Calu3 (cell line): ENCODE measurements around the gene NACA2. TPM values are rescaled to one million over a fixed set of nuclear protein-coding genes. Genes with fewer than 3 reads are reported as not detected.
"Not testable (repeated sequence)": the region's sequence is repeated elsewhere in the genome, so short reads cannot be mapped to it uniquely, and the experiment has no call there.

ENCODE experiments used
- BruUV-seq: library from RNA; stranded (reverse); fragments of 400-500 nt; replicated peaks from 2 replicates; lab custom pipeline; 2021; lab: Mats Ljungman, UMichigan
- CTCF ChIA-PET: fragments of 300-600 bp; sonication (Branson Sonifier 250); formaldehyde crosslinking; loops from one replicate; lab custom pipeline; 2022; ENCODE audit warnings: antibody characterized with exemption; lab: Charles Lee
- DNase-seq: peaks from one replicate; pipeline ENCODE4 v3.0.0; 2022
- H3K27ac Mint-ChIP-seq: one replicate; pipeline ENCODE4 v1.8.0; 2022; ENCODE audit warnings: mixed read lengths; ENCODE audit not compliant: unreplicated experiment
- H3K27me3 Mint-ChIP-seq: one replicate; pipeline ENCODE4 v1.8.0; 2022; ENCODE audit warnings: mixed read lengths; ENCODE audit not compliant: unreplicated experiment
- H3K36me3 Mint-ChIP-seq: one replicate; pipeline ENCODE4 v1.8.0; 2022; ENCODE audit warnings: mild to moderate bottlenecking, moderate library complexity, mixed read lengths; ENCODE audit not compliant: insufficient read depth, unreplicated experiment
- H3K4me1 Mint-ChIP-seq: one replicate; pipeline ENCODE4 v1.8.0; 2022; ENCODE audit warnings: mild to moderate bottlenecking, low read depth, mixed read lengths; ENCODE audit not compliant: unreplicated experiment
- H3K4me3 Mint-ChIP-seq: one replicate; pipeline ENCODE4 v1.8.0; 2022; ENCODE audit warnings: mild to moderate bottlenecking, low read depth, moderate library complexity, mixed read lengths; ENCODE audit not compliant: unreplicated experiment
- H3K9me3 Mint-ChIP-seq: one replicate; pipeline ENCODE4 v1.8.0; 2022; ENCODE audit warnings: low read depth, mixed read lengths; ENCODE audit not compliant: unreplicated experiment
- intact Hi-C: fragments of 100-400 bp; cut with micrococcal nuclease; formaldehyde crosslinking; loops from one replicate; pipeline ENCODE4 v1.10.0; 2022; ENCODE audit not compliant: unreplicated experiment
- total RNA-seq: library from RNA; stranded (reverse); gene quantifications from 2 replicates; pipeline ENCODE4 v1.2.3, GENCODE V29; 2022
- TF ChIP-seq, protein P1 (sequence below): fragments of 200-600 bp; IDR thresholded peaks from one replicate; pipeline ENCODE4 v1.8.0; 2022; ENCODE audit warnings: antibody characterized with exemption; ENCODE audit not compliant: unreplicated experiment

NACA2 gene
- total RNA-seq, 1 experiment from 2014 or later = not detected

DNA sequence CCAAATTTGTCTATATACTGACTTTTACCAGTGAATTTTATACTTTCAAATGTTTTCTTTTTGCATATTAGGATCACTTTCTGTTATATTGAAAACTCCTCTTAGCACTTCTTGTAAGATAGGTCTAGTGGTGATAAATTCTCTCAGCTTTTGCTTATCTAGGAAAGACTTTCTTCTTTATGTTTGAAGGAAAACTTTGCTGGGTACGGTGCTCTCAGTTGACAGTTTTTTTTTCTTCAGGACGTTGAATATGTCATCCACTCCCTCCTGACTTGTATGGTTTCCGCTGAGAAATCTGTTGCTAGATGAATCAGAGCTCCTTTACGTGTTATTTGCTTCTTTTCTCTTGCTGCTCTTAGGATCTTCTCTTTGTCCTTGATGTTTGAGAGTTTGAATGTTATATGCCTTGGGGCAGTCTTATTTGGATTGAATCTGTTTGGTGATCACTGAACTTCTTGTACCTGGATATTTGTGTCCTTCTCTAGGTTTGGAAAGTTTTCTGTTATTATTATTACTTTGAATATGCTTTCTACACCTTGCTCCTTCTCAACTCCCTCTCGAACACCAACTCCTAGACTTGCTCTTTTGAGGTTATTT lies 44.0 kb upstream of the NACA2 start:
- TF ChIP-seq, protein P1, sequence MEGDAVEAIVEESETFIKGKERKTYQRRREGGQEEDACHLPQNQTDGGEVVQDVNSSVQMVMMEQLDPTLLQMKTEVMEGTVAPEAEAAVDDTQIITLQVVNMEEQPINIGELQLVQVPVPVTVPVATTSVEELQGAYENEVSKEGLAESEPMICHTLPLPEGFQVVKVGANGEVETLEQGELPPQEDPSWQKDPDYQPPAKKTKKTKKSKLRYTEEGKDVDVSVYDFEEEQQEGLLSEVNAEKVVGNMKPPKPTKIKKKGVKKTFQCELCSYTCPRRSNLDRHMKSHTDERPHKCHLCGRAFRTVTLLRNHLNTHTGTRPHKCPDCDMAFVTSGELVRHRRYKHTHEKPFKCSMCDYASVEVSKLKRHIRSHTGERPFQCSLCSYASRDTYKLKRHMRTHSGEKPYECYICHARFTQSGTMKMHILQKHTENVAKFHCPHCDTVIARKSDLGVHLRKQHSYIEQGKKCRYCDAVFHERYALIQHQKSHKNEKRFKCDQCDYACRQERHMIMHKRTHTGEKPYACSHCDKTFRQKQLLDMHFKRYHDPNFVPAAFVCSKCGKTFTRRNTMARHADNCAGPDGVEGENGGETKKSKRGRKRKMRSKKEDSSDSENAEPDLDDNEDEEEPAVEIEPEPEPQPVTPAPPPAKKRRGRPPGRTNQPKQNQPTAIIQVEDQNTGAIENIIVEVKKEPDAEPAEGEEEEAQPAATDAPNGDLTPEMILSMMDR = no peak
- no TSS peak for BruUV-seq
- Mint-ChIP-seq H3K36me3 (no peaks in the 10 kb centered on the region), H3K4me3 (no peak overlapping the region), H3K9me3 (no peaks in the 10 kb centered on the region), H3K4me1 (no peaks in the 10 kb centered on the region), H3K27me3 (no peaks in the 10 kb centered on the region), H3K27ac (no peak overlapping the region)
- DNase-seq = no peak
- CTCF ChIA-PET = interaction anchor here (0.5 to 0.6 kb wide), 2 partner anchors 87 to 403 kb away, joined by 5 to 7 read pairs; no protein-coding TSS in a partner anchor
- intact Hi-C loops = no loop called here

DNA sequence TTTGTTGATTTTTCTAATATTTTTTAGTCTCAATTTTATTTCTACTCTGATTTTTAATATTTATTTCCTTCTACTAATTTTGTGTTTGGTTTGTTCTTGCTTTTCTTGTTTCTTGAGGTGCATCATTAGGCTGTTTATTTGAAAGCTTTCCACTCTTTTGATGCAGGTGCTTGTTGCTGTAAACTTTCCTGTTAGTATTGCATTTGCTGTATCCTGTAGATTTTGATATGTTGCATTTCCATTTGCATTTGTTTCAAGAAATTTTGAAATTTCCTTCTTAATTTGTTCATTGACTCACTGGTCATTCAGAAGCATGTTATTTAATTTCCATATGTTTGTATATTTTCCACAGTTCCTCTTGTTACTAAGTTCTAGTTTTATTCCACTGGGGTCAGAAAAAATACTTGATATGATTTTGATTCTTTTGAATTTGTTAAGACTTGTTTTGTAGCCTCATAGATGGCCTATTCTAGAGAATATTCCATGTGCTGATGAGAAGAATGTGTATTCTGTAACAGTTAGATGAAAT lies 43.1 kb upstream of the NACA2 start:
- TF ChIP-seq, protein P1 = no peak
- no peaks in the 10 kb centered on the region for H3K36me3 Mint-ChIP-seq
- BruUV-seq = no TSS peak
- no peaks in the 10 kb centered on the region for H3K9me3 Mint-ChIP-seq
- intact Hi-C loops = no loop called here
- no peak overlapping the region for H3K4me3 Mint-ChIP-seq
- DNase-seq = no peak
- no peaks in the 10 kb centered on the region for H3K4me1 Mint-ChIP-seq
- CTCF ChIA-PET = interaction anchor here (0.6 kb wide), 1 partner anchor 403 kb away, joined by 6 read pairs; no protein-coding TSS in a partner anchor
- H3K27me3 Mint-ChIP-seq = no peaks in the 10 kb centered on the region
- no peak overlapping the region for H3K27ac Mint-ChIP-seq

DNA sequence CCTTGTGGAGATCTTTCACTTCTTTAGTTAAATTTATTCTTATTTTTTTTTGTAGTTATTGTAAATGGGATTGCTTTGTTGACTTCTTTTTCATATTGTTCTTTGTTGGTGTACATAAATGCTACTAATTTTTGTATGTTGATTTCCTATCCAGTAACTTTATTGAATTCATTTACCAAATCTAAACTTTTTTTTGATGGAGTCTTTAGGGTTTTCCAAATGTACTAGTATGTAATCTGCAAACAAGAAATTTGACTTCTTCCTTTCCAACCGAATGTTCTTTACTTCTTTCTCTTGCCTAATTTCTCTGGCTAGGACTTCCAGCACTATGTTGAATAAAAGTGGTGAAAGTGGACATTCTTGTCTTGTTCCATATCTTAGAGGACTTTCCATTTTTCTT lies 41.8 kb upstream of the NACA2 start:
- TF ChIP-seq, protein P1 = no peak
- H3K36me3 Mint-ChIP-seq = no peaks in the 10 kb centered on the region
- DNase-seq = no peak
- H3K4me1 Mint-ChIP-seq = no peaks in the 10 kb centered on the region
- intact Hi-C loops = no loop called here
- no peaks in the 10 kb centered on the region for H3K9me3 Mint-ChIP-seq
- no peak overlapping the region for H3K27ac Mint-ChIP-seq
- H3K4me3 Mint-ChIP-seq = no peak overlapping the region
- CTCF ChIA-PET = no interaction called here
- BruUV-seq = no TSS peak
- no peaks in the 10 kb centered on the region for H3K27me3 Mint-ChIP-seq

DNA sequence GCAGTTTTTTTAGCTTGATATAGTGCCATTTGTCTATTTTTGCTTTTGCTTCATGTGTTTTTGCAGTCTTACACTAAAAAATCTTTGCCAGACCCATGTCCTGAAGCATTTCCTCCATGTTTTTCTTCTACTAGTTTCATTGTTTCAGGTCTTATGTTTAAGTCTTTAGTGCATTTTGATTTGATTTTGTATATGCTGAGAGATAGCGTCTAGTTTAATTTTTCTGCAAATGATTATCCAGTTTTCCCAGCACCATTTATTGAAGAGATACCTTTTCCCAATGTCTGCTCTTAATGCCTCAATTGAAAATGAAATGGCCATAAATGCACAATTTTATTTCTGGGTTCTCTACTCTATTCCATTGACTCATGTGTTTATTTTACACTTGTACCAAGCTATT lies 40.8 kb upstream of the NACA2 start:
- no peaks in the 10 kb centered on the region for H3K9me3 Mint-ChIP-seq
- no peak for DNase-seq
- H3K36me3 Mint-ChIP-seq = no peaks in the 10 kb centered on the region
- no peak overlapping the region for H3K27ac Mint-ChIP-seq
- no peaks in the 10 kb centered on the region for H3K27me3 Mint-ChIP-seq
- no TSS peak for BruUV-seq
- intact Hi-C loops = no loop called here
- TF ChIP-seq, protein P1 = no peak
- H3K4me3 Mint-ChIP-seq = no peak overlapping the region
- no peaks in the 10 kb centered on the region for H3K4me1 Mint-ChIP-seq
- CTCF ChIA-PET = no interaction called here

DNA sequence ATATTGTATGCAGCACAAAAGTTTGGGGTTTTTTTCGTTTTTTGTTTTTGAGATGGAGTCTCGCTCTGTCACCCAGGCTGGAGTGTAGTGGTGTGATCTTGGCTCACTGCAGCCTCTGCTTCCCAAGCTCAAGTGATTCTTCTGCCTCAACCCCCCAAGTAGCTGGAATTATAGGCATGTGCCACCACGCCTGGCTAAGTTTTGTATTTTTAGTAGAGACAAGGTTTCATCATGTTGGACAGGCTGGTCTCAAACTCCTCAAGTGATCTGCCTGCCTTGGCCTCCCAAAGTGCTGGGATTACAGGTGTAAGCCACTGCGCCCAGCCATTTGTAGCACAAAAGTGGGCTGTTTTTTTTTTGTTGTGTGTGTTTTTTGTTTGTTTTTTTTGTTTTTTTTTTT lies 37.1 kb upstream of the NACA2 start:
- intact Hi-C loops, DNase-seq, H3K4me1 Mint-ChIP-seq, CTCF ChIA-PET, BruUV-seq, H3K9me3 Mint-ChIP-seq, H3K27ac Mint-ChIP-seq, H3K27me3 Mint-ChIP-seq, H3K4me3 Mint-ChIP-seq, H3K36me3 Mint-ChIP-seq: not testable (repeated sequence)
